NCI-H2196 treated with DMSO at 0.1 percent for 48 hours (cell line): ENCODE data around the gene ABCC3.

ENCODE experiments used
- DNase-seq: peaks from one replicate; lab custom pipeline; 2025; ENCODE audit not compliant: unreplicated experiment; lab: John Stamatoyannopoulos, UW

The ABCC3 gene

DNA sequence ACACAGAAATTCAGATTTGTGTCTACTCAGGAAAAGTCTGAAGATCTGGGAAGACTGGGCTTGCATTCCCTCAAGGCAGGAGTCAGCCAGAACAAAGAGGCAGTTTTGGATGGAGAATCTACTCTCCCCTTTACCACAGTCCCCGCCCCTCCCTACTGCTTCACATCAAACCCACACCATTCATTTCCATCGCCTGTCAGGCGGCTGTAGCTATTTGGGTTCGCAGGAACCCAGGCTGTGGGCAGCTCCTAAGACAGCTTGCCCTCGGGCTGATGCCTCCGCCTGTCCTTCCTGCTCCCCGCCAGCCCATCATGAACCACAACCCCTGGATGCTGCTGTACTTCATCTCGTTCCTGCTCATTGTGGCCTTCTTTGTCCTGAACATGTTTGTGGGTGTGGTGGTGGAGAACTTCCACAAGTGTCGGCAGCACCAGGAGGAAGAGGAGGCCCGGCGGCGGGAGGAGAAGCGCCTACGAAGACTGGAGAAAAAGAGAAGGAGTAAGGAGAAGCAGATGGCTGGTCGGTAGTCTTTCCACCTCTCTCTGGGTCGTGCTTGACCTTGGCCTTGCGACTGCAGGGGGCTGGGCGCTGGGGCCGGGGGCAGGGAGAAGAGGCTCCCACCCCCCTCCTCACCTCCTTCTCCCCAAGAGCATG lies 27.0 kb upstream of the ABCC3 start:
- DNase-seq = no peak

GRCh38 chr17:50608700-50609379 lies 25.8 kb upstream of the ABCC3 start:
- no peak for DNase-seq

DNA sequence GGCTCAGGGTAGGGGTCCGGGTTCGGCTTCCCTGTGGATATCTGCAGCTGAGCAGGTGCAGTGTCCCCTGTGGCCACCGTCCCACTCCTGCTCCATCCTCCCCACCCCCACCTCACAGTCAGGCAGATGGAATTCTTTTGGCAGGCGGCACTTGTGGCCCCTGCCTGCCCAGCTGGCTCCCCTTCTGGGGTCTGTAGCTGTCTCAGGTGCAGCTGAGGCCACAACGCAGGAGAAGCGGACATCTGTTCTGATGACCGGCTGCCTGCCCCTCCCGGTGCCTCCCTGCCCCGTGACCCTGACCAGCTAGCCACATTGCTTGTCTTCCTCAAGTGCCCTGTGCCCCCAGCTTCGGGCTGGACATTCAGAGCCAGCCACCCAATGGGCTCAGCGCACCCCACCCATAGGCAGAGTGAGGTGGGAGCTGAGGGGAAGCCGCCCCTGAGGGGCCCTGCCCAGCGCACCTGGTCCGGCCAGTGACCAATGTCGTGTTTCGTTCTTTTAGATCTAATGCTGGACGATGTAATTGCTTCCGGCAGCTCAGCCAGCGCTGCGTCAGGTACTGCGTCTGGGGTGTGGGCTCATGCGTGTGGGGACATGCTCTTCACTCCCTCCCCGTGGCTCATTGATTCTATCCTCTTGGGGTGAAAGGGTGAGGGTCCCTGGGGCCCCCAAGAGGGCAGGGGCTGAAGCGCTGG lies 25.2 kb upstream of the ABCC3 start:
- no peak for DNase-seq

DNA sequence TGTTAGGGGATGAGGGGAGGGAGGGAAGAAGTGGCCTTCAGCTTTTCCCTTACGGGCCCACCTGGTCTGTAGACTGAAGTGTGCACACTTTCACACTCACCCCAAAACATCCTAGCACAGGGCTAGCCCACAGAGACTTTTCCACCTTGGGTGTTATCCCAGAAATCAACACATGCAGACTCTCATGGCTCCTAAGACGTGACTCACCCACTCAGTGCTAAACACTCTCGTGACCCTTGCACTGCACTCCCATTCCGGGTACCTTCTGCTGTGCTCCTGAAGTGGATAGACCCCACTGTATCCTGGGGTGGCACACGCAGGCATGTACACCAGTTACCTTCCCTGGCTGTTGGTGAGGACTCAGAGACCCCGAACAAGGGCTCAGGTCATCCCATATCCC lies 23.0 kb upstream of the ABCC3 start:
- no peak for DNase-seq

DNA sequence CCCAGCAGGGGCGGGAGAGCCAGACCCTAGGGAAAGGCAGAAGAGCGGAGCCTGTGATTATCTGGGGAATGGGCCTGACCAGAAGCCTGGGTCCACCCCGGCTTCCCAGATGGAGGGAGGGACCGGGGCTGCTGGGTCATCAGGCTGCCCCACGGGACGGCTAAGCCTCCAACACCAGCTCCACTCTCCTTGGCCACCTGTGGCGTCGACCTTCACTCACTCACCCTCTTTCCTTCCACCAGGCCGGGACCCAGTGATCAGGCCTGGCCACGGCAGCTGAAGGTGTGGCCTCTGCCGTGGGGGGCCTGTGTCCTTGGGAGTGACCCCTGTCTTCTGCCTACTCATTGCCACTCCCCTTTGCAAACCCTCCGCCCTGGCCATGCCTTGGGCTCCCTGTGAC lies 22.4 kb upstream of the ABCC3 start:
- no peak for DNase-seq

- no peak for DNase-seq
Observed at GRCh38 chr17:50613007-50613992, 21.4 kb upstream of the ABCC3 start.

DNA sequence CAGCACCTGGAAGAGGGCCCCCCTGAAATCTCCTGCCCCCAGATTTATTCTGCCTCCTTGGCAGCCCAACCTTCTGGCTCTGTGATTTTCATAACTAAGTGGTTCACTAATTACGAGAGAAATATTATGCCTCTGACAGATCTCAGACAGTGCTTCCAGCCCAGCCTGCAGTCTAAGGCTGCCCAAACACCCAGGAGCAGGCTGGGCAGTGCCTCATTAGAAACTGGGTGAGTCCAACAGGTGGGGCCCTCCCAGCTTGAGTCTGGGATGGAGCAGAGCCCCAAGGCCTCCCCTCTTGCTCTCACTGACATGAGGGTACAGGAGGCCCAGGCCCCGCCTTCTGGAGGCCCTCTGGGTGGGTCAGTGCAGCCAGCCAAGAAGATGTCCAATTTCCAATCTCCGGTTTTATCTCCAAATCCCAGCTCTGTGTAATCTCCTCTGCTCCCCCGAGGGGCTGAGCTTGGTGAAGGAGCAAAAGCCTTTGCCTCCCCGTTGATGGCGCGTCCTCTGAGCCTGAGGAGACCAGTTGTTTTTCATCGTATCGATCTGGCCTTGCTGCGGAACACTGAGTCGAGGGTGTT lies 20.1 kb upstream of the ABCC3 start:
- no peak for DNase-seq

DNA sequence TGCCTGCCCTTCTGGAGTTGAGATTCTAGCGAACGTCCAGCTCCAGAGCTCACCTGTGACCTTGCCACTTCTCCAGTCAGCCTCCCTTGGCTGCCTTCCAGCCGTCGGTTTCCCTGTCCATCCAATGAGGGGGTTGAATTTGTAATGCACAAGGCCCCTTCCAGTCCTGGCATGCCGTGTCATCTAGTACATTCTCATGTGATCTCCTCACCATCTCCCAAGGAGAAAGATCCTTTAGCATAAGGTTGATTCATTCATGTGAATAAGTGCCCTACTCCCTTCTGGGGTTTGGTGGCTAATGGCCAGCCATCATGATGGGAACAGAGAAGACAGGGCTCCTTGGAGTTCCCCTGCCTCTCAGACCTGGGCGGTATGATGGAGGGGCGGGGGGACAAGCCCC lies 18.9 kb upstream of the ABCC3 start:
- no peak for DNase-seq

DNA sequence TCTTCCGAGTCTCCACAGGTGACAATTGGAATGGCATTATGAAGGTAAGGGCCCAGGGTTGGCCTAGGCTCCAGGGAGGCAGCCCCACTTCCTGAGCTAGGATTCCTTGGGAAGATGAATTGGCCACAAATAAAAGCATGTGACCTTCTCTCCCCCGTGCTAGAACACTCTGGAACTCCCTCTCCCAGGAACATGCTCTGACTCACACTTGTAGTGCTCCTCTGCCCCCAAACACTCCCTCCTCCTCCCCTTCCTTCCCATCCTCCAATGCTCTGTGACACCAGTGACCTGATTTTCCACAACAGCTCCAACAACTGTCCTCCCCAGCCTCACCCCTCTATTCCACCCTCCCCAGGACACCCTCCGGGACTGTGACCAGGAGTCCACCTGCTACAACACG lies 16.4 kb upstream of the ABCC3 start:
- DNase-seq = no peak

GRCh38 chr17:50618941-50619340 lies 15.7 kb upstream of the ABCC3 start:
- DNase-seq = no peak

DNA sequence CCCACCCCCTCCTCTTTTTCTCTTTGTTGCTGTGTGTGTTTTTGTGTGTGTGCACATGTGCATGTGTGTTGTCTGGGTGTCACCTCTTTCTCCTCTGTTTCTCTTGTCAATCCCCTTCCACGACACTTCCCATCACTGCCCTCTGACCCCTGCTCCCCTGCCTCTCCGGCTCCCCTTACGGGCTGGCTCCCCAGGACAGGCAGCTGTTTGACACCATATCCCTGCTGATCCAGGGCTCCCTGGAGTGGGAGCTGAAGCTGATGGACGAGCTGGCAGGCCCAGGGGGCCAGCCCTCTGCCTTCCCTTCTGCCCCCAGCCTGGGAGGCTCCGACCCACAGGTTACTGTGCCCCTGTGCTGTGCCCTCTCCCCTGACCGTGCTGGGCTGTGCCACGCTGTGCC lies 15.2 kb upstream of the ABCC3 start:
- DNase-seq = no peak

DNA sequence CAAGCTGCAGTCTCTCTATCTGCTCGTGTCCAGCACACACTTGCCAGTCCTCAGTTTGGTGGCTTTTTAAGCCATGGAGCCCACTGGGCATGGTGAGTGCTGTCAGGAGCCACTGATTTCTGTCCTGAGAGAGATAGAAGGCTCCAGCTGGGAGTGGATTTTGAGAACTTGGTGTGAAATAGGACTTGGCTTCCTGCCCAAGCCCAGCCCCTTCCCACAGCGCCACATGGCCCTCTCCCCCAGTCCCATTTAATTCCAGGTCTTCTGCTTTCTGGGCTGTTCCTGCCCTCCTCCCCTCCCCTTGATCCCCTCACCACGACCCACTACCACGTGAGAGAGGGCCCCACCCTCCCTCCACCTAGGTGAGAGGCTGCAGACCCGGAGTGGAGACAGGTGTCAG lies 14.4 kb upstream of the ABCC3 start:
- no peak for DNase-seq

GRCh38 chr17:50620858-50621257 lies 13.8 kb upstream of the ABCC3 start:
- no peak for DNase-seq

DNA sequence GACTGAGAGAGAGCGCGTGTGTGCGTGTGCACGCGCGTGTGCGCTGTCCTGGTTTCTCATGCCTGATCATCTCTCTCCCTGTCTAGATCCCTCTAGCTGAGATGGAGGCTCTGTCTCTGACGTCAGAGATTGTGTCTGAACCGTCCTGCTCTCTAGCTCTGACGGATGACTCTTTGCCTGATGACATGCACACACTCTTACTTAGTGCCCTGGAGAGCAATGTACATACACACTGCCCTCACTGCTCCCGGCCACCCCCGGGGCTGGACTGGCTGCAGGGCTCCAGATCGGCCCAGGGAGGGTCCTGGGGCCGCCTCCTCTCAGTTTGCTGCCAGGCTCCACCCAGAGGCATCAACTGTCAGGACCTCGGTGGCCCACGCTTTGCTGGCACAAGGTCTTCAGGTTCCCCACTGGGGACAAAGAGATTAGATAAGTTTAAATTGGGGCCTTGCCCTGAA lies 13.1 kb upstream of the ABCC3 start:
- no peak for DNase-seq

DNA sequence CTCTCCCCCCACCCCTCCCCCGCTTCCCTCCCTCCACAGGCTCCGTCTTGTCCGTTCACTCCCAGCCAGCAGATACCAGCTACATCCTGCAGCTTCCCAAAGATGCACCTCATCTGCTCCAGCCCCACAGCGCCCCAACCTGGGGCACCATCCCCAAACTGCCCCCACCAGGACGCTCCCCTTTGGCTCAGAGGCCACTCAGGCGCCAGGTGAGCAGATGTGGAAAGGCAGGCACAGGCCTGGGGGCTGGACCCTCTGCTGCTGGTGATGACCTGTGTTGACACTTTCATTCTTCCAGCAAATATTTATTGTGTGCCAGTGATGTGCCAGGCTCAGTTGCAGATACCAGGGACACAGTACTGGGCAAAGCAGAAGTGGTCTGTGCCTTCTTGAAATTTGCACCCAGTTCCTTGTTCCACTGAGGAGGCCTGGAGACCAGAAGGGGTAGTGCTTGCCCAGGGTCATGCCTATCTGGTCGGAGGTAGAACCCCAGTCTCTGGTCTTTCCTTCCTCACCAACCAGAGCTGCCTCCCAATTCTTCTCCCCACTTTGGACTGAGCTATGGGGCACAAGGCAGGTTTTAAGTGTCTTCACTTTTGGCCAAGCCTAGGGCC lies 10.3 kb upstream of the ABCC3 start:
- DNase-seq = no peak

DNA sequence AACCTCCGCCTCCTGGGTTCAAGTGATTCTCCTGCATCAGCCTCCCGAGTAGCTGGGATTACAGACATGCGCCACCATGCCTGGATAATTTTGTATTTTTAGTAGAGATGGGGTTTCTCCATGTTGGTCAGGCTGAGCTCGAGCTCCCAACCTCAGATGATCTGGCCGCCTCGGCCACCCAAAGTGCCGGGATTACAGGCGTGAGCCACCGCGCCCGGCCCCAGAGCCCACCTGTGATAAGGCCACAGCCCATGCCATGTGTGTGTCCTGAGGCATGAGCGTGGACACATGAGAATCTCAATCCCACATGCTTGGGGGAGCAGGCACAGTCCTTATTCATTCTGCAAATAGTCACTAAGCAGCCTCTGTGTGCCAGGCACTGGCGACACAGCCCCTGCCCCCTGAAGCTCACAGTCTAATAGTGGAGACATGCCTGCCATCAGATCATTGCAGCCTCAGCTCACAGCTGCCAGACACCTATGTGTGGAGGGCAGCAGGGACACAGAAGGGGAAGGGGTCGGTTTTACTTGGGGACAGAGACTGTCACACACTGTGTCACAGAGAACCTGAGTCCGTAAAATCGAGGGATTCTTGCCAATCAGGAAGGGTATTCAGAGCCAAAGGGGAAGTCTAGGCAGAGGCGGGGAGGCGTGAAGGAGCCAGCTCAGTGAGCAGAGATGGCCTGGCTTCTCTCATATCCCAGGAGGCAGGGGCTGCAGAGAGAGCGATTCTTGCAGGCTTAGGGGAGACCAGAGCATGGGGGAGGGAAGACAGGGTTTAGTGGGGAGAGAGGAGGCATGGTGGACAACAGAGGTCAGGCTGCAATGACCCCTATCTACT lies 9.4 kb upstream of the ABCC3 start:
- no peak for DNase-seq

DNA sequence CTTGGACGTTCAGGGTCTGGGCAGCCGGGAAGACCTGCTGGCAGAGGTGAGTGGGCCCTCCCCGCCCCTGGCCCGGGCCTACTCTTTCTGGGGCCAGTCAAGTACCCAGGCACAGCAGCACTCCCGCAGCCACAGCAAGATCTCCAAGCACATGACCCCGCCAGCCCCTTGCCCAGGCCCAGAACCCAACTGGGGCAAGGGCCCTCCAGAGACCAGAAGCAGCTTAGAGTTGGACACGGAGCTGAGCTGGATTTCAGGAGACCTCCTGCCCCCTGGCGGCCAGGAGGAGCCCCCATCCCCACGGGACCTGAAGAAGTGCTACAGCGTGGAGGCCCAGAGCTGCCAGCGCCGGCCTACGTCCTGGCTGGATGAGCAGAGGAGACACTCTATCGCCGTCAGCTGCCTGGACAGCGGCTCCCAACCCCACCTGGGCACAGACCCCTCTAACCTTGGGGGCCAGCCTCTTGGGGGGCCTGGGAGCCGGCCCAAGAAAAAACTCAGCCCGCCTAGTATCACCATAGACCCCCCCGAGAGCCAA lies 8.6 kb upstream of the ABCC3 start:
- no peak for DNase-seq

- no peak for DNase-seq
Observed at GRCh38 chr17:50627036-50627781, 7.5 kb upstream of the ABCC3 start.
